HS-27A (cell line): ENCODE results near the gene TDRD1.
"Not testable (repeated sequence)": the region's sequence is repeated elsewhere in the genome, so short reads cannot be mapped to it uniquely, and the experiment has no call there.

Experiments
- DNase-seq: peaks from one replicate; pipeline ENCODE4 v3.0.0-alpha.2; 2012; ENCODE audit warnings: low read depth, missing footprints

TDRD1 gene

GRCh38 chr10:114179148-114179547, at the start of gene TDRD1:
TDRD1 (plus strand) TSS chr10:114179353; CDS start chr10:114187832, 8,479 bp downstream.
- DNase-seq = no peak

GRCh38 chr10:114131094-114131493, 48.1 kb upstream of the TDRD1 start:
- DNase-seq = no peak

- no peak for DNase-seq
Measured at GRCh38 chr10:114135476-114135875, 43.7 kb upstream of the TDRD1 start.

- no peak for DNase-seq
Measured at GRCh38 chr10:114138581-114138980, 40.6 kb upstream of the TDRD1 start.

- no peak for DNase-seq
Measured at GRCh38 chr10:114140036-114140435, 39.1 kb upstream of the TDRD1 start.

- not testable (repeated sequence) for DNase-seq
Measured at GRCh38 chr10:114140827-114141226, 38.3 kb upstream of the TDRD1 start.

- DNase-seq = no peak
Measured at GRCh38 chr10:114142018-114142417, 37.1 kb upstream of the TDRD1 start.

- DNase-seq = no peak
Measured at GRCh38 chr10:114143160-114143559, 36.0 kb upstream of the TDRD1 start.

- DNase-seq = not testable (repeated sequence)
Measured at GRCh38 chr10:114149476-114149875, 29.7 kb upstream of the TDRD1 start.

- peak; percentile 22 for DNase-seq
Measured at GRCh38 chr10:114151486-114151885, 27.7 kb upstream of the TDRD1 start.

GRCh38 chr10:114151892-114152291, 27.3 kb upstream of the TDRD1 start:
- no peak for DNase-seq

- DNase-seq = no peak
Measured at GRCh38 chr10:114157912-114158311, 21.2 kb upstream of the TDRD1 start.

GRCh38 chr10:114163062-114163461, 16.1 kb upstream of the TDRD1 start:
- DNase-seq = no peak

GRCh38 chr10:114166043-114166442, 13.1 kb upstream of the TDRD1 start:
- DNase-seq = no peak

GRCh38 chr10:114166494-114166893, 12.7 kb upstream of the TDRD1 start:
- DNase-seq = no peak

GRCh38 chr10:114167985-114168384, 11.2 kb upstream of the TDRD1 start:
- no peak for DNase-seq

GRCh38 chr10:114168450-114169009, 10.6 kb upstream of the TDRD1 start:
- DNase-seq = no peak

- no peak for DNase-seq
Measured at GRCh38 chr10:114172216-114172615, 6.9 kb upstream of the TDRD1 start.

- no peak for DNase-seq
Measured at GRCh38 chr10:114172776-114173602, 6.2 kb upstream of the TDRD1 start.

- DNase-seq = no peak
Measured at GRCh38 chr10:114173603-114173920, 5.6 kb upstream of the TDRD1 start.

- peak; percentile 29 for DNase-seq
Measured at GRCh38 chr10:114173921-114174694, 5.0 kb upstream of the TDRD1 start, which contains the start of gene CCDC186. CCDC186 (minus strand) TSS chr10:114174203; CDS start chr10:114163268, 10,935 bp downstream.

- DNase-seq = no peak
Measured at GRCh38 chr10:114174695-114175188, 4.4 kb upstream of the TDRD1 start.

- DNase-seq = no peak
Measured at GRCh38 chr10:114175667-114176066, 3.5 kb upstream of the TDRD1 start.
